Right lung (tissue), 5 donors: ENCODE data around the gene CACFD1. TPM values are rescaled to one million over a fixed set of nuclear protein-coding genes. Genes with fewer than 3 reads are reported as not detected.

Experiments
- DNase-seq, 2 donors: peaks; one replicate each; pipeline ENCODE4 v3.0.0-alpha.2; 2013
- polyA plus RNA-seq, 5 donors: library from polyadenylated mRNA; unstranded; fragments of 120-200 nt; gene quantifications; one replicate each; pipeline versions ENCODE4 v1.2.1 to v1.2.3, GENCODE V29; 2013; ENCODE audit warnings: inconsistent platforms in 1 of 5, low replicate concordance in 1 of 5; ENCODE audit not compliant: insufficient read length in 5 of 5, insufficient read depth in 1 of 5

CACFD1 gene
- polyA plus RNA-seq, 5 donors: 14.0 to 35.6 (median 22.3) TPM

DNA sequence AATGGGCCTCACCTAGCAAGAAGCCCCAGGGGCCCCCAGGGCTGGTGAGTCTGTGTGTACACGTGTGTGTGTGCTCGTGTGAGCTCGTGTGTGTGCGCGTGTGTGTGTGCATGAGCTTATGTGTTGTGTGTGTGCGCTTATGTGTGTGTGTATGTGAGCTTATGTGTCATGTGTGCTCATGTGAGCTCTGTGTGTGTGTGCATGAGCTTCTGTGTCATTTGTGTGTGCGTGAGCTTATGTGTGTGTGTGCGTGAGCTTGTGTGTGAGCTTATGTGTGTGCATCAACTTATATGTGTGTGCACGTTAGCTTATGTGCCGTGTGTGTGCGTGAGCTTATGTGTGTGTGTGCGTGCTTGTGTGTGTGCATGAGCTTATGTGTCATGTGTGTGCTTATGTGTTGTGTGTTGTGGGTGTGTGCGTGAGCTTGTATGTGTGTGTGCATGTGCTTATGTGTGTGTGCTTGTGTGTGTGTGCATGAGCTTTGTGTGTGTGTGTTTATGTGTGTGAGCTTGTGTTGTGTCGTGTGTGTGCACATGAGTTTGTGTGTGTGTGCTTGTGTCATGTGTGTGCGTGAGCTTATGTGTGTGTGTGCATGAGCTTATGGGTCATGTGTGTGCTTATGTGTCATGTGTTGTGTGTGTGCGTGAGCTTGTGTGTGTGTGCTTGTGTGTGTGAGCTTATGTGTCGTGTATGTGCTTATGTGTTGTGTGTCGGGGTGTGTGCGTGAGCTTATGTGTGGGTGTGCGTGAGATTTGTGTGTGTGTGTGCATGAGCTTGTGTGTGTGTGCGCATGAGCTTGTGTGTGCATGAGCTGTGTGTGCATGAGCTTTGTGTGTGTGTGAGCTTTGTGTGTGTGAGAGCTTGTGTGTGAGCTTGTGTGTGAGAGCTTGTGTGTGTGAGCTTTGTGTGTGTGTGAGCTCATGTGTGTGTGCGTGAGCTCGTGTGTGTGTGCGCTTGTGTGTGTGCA is 35.8 kb downstream of the CACFD1 start:
- DNase-seq: no peak

DNA sequence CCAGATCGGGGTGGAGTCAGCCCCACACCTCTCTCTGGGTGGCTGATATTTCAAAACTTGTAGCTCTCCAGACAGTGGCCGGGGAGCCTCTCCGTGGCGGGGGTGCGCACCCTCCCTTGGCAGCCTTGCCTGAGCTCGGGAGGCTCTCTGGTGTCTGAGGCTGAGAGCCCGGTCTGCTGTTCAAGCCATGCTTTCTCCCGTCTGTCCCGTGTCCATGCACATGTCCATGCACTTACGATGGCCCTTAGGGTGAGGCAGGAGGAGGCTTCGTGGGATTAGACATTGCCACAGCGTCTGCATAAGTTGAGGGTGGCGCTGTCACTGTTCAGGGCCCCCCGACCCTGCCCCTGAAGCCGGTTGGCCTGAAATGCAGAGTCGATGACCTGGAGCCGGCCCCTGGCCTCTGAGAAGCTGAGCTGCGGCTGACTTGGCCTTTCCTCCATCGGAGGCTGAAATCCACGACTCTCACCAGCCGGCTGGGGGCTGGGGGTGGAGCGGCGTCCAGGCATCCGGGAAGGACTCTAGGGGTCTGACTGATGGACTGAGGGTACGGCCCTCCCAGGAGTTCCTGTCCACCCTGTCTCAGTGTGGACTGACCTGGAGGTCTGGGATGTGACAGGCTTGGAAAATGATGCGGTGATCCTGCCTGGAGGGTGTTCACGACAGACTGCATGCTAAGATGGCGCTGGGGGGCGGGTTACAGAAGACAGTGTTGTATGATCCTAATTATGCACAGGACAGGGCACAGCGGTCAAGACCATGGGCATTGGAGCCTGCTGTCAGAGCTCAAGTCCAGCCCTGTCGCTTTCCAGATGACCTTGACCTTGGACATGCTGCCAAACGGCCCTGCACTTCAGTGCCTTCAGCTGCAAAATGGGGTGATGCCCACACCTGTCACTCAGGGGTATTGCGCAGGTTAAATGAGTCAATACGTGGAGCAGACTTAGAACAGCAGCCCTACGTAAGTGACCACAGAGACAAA is 37.4 kb downstream of the CACFD1 start:
- DNase-seq: no peak

DNA sequence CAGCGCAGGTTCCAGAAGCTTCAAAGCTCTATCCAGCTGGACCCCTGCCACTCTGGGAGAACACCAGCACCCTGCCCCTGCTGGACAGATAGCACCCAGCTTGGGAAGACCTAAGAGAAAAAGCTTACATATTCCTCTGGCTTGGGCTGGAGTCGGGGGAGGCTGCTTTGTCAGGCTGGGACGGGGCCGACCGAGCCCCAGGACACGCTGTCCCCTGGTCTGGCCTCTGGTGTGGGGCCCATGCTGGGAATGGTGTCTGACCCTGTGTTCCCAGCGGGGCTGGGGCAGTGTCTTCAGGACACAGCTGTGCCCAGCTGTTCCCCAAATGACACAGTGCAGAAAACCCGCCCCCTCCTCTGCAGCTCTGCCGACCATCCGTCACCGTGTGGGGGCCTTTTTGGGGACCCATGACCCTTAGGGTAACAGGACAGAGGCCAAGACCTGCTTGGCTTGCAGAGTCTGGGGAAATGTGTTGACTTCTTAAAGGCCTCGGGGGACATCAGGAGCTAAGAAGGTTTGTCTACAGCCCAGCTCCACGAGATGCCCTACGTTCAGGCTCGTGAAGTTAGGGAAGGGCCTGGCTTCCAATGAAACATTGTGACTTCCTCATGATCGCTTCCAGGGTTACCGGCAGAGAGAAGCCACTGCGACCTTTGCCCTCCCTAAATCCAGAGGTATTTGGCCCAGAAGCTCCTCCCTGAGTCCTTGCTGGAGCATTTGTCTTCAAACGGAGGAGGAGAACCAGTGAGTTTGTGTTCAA is 39.5 kb downstream of the CACFD1 start:
- DNase-seq: peak; percentile 71 to 74

DNA sequence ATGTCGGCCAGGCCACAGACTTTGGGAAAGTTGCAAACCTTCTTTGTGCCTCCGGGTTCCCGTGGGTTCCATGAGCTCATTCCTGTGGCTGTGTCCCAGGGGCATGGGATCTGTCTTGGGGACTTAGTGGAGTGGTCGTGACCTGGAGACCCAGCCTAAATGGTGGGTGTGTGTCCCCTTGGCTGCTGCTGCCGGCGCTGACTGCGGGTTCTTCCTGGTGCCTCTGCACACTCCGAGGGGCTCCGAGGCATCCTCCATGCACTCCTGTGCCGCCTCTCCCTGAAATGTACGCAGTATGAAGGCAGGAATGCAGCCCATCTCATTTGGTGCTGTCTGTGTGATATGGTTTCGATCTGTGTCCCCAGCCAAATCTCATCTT is 40.1 kb downstream of the CACFD1 start:
- no peak for DNase-seq

DNA sequence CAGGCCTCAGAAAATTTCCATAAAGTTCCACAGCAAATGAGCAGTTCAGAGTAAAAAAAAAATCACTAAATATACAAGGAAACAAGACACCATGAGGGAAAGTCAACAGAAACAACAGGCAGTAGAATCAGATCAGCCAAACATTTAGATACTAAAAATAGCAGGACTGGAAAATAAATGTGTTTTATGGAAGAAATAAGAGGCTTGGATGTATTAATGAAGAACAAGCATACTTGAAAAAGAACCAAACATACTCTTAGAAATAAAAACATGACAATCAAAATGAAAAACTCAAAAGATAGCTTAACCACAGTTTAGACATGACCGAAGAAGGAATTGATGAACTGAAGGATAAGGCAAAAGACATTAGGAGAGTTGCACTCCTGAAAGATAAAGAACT is 42.3 kb downstream of the CACFD1 start:
- DNase-seq: no peak

DNA sequence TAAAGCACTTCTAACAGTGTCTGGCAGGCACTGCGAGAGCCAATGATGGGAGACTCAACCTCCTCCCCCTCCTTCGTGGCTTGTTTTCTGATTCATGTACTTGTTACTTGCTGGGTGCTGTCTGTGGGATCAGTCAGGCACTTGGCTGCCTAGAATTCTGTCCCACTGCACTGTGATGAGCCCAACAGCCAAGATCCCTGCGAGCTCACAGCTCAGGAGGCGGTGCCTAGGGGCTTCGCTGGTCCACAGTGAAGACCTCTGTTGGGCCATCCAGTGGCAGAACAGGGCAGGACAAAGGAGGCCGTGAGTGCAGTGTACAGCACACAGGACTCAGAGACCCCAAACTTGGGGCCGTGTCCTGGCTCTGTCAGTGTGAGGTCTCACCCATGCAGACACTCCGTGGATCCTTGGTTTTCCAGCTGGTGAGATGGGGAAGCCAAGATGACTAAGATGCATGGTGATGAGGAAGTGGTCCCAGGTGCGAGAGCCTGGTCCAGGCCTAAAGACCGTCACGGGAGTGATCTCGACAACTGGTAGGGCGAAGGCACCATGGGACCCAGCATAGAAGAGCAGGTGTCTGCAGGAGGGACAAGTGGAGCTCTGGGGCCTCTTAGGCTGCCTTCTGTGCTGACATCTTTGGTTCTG is 45.5 kb downstream of the CACFD1 start:
- no peak for DNase-seq

DNA sequence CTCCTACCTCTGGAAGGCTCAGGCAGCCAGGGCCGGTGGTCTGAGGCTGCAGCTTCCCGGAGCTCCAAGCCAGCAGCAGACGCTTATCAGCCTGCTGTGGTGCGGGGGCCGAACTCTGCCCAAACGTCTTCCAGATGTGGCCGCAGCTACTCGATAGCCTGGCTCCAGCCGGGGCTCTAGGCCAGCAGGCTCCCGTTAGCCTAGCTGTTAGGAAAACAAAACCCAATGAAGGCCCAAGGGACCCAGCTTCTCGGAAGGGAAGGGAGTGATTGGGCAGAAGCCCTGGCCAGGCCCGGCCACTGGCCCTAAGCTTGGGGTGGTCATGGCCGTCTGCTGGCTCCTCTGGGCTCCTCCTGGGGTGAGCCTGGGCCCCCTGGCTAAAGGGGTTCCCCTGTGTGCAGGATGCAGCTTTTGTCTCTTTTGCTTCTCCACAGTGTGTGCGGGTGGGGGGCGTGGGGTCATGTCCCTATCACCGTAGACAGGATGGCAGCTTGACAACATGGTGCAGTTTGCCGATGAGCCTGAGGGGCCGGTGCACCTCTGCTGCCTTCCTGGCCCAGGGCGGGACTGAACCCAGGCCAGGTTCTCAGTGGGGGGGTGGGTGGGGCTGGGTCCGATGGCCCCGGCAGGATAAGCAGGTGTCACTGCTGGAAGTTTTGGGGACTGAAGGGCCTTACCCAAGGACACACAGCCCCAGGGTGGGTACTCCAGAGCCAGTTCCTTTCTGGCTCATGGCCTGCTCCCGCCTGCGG is 46.3 kb downstream of the CACFD1 start:
- DNase-seq: no peak

DNA sequence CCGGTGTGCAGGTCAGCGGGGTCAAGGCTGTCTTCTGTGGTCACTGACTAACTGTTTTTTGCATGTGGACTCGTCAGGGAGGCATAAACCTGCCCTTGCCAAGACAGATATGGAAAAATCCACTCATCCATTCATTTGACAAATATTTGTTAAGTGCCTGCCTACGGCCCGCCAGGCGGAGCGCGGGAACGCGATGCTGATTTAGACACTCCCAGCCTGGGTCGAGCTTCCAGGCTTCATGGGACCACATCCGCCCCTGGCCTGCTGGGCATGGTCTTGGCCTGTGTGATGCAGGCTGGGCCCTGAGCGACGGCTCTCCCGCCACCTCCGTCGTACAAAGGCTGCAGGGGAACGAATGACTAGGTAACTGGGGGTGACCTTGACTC is 46.9 kb downstream of the CACFD1 start:
- DNase-seq: no peak

DNA sequence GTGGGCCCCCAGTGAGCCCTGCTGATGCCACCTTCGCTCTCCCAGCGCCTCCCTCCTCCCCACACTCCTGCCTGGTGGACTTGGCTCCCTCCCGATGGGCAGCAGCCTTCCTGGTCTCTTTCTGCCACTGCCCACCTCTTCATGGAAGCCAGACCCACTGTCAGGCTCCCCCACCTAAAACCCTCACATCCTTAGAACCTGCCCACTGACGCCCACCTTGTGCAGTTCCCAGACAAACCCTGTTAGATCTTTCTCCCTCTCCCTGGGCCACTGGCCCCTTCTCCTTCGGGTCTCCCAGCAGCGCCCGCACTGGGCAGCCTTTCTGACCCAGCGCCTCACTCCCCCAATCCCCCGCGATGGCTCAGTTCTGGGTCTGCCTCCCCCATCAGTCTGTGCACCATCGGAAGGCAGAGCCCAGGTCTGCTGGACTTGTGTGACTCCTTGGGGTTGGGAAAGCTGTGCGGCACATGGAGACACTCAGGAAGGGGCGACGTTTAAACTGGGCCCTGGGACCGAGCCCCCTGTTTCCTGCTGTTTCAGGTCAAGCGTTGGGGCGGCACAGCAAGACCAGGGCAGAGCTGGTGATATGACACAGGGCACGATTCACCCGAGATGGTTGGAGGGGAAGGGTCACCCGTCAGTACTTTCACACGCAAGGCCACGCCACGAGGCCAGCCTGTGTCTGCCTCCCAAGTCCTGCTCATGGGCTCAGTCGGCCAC is 47.6 kb downstream of the CACFD1 start:
- DNase-seq: no peak

DNA sequence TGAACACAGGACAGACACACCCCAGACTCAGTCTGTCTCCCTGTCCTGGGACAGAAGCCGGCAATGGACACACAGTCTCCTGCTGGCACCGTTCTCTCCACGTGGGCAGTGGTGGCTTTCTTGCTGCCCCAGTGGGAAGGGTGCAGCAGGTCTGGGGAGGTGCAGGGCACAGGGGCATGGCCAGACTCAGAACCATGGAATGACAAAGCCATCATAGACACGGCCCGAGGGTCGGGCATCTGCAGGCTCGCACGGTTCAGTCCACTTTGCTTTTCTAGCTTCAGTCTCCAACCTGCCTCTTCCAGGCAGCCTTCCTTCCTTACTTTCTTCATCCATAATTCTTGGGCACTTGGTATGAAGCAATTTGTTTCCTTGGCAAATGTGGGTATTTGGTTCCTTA is 48.3 kb downstream of the CACFD1 start:
- DNase-seq: no peak

DNA sequence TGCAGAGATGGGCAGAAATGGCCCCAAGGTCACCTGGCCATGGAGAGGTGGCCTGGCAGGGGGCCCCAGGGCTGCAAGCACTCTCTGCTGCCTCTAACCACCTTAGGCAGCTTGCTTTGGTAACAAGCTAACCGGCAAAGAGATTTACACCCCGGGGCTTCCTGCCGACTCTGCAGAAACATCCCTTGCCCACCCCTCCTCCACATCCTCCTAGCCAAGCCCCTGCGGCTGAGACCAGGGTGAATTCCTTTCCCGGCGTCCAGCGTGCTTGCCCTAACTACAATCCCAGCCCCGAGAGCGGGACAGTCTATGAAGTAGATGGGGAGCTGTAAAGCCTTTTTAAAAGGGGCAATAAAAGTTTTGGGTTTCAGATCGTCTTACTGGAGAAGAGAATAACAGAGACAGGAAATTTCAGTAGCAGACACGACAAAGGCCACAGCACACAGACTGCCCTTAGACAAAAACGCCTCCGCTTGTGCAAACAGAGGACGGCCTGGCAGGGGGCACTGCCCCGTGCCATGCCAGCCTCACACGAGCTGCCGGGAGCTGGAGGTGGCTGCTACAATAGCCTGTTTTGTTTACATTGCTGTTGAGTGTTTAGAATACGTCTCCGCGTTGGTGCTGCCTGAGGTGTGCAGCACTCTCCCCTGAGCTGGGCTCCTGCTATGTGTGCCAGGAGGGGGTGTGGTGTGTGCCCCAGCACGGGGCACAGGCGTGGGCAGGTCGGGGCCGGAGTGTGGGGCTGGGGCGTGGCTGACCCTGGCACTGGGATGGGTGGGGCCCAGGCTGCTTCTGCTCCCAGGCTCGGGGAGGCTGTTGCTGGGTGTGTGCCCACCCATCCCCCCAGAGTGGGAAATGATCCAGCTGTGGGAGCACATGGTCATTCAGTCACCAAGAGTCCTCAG is 49.7 kb downstream of the CACFD1 start:
- DNase-seq: no peak

DNA sequence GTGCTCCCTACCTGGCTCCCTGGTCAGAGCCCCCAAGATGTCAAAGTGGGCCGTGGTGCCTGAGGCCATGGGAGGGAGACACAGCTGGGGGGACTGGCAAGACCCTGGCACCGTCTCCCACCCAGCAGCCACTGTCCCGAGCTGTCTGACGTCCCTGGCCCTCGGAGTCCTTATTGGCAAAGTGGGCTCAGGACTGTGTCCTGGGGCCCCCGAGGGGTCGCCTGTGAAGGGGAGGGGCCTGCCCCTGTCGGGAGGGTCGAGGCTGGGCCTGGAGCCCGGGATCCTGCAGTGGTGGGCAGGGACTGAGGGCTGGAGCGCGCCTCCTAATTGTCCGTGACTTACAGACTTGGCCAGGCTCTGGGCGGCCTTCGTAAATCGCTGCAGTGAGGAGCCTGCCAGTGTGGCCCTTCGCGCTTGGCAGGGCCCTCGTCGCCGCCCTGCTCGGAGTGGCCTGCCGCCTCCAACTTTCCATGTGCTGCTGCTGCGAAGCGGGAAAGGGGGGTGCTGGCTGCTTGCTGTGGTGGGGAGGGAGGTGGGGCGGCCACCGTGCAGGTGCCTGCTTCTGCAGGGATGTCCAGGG is 51.2 kb downstream of the CACFD1 start:
- no peak for DNase-seq

DNA sequence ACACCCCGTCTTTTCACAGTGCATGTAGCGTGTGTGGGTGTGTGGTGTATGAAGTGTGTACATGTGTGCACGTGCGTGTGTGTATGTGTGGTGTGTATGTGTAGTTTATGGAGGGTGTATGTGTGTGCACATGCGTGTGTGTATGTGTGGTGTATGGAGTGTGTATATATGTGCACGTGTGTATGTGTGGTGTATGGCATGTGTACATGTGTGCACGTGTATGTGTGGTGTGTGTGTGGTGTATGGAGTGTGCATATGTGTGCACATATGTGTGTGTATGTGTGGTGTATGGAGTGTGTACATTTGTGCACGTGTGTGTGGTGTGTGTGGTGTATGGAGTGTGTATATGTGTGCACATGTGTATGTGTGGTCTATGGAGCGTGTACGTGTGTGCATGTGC is 51.8 kb downstream of the CACFD1 start:
- DNase-seq: no peak

DNA sequence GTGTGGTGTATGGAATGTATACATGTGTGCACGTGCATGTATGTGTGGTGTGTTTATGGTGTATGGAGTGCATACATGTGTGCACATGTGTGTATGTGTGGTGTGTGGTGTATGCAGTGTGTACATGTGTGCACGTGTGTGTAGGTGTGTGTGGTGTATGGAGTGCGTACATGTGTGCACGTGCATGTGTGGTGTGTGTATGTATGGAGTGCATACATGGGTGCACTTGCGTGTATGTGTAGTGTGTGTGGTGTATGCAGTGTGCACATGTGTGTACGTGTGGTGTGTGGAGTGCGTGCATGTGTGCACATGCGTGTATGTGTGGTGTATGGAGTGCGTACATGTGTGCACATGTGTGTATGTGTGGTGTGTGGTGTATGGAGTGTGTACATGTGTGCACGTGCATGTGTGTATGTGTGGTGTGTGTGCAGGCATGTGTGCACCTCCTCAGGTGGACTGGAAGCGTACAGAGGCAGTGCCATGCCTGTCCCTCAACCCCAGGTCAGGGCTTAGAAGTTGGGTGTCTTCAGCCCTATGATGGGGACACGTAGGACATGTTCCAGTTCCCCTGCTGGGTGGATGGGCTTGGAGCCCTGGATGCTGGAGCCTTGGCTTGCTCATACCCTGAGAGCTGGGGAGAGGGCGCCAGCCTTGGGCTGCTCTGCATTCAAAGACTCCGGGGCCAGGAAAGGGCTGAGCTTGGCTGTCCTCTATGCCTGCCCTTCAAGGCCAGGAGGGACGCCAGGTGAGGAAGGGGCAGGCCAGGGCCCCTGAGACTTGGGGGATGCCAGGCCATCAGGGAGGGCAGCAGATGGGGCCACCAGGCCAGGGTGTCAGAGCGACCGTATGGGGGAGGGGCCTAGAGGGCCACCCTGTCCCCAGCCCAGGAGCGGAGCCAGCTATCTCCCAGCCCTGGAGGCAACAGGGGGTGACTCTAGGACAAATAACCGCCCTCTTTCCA is 52.8 kb downstream of the CACFD1 start:
- DNase-seq: no peak

DNA sequence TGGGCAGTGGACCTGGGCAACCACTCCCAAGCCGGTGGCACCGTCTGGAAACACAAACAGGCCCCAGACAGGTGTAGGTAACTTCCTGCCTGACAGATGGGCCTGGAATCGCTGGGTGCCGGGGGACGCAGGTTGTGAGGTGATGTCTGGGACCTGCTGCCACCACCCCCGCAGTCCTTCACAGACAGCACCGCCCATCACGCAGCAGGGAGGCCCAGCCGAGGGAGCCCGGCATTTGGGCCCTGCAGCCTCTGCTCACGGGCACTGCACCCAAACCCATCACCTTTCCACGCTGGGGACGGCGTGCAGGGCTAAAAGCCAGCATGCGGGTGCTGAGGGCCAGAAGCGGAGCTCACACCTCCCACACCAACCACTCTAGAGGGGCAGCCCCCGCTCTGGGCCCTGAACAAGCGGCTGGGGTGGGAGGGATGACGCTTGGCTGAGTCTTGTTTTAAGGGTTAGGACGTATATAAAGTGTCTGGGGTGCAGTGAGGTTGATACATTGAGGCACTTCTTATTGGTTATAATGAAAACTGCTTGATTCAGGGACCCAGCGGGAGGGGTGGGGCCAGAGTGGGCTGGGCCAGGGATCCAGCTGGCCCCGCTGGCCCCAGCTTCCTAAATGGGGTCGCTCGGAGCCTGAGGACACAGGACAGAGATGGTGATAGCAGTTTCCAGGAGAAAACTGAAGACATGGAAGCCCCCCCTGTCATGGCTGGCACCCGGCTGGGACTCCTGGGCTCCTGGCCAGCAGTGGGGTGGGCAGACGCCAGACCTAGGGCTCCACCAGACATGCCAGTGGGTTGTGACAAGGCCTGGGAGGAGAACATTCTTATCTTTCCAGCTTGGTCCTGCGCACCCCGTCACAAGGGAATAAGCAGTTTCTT is 53.7 kb downstream of the CACFD1 start:
- DNase-seq: no peak
